GM08714 (cell line): Measurements from ENCODE around the gene TMEM208.

ENCODE experiments used
- H3K4me3 ChIP-seq: fragments of 200-500 bp; sonication (Bioruptor generic); 2 replicates; pipeline ENCODE4 v1.5.1; 2014; ENCODE audit warnings: mild to moderate bottlenecking, low read length, inconsistent platforms
- ZNF274 ChIP-seq: IDR thresholded peaks from 2 replicates; pipeline ENCODE4 v1.6.1; 2012; ENCODE audit warnings: mild to moderate bottlenecking, low read depth, low read length

TMEM208 gene

DNA sequence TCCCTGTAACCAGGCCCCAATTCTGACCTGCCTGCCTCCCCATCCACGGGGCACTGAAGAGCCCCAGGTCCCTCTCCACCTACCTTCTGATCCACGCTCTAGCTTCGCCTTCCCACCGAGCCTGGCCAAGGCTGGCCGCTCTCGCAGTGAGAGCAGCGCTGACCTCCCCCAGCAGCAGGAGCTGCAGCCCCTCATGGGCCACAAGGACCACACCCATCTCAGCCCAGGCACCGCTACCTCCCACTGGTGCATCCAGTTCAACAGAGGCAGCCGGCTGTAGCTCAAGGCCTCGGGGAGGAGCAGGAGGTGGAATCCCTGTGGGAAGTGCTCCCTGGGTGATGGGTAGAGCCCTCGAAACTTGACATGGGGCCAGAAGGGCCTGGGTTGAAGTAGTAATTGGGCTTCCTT is 44.0 kb downstream of the TMEM208 start:
- no peak for TF ChIP-seq ZNF274
- H3K4me3 ChIP-seq = no peak overlapping the region

DNA sequence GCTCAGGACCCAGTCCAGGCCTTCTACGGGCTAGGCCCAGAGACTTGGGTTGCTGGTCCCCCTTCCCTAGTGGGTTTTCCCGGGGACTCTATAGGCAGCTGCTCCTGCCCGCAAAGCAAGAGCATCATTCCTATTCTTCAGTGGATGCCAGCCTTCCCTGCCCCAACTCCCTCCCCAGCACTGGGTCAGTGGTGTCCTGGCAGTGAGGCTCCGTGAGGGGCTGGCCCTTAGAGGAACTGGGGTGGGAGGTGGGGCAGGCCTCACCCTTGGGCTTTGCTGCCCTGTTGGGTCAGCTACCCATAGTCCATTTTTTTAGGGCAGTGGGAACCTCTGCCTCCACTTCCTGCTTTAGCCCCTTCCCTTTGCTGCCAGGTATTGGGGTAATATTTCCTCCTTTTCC is 44.5 kb downstream of the TMEM208 start:
- no peak overlapping the region for H3K4me3 ChIP-seq
- no peak for TF ChIP-seq ZNF274

DNA sequence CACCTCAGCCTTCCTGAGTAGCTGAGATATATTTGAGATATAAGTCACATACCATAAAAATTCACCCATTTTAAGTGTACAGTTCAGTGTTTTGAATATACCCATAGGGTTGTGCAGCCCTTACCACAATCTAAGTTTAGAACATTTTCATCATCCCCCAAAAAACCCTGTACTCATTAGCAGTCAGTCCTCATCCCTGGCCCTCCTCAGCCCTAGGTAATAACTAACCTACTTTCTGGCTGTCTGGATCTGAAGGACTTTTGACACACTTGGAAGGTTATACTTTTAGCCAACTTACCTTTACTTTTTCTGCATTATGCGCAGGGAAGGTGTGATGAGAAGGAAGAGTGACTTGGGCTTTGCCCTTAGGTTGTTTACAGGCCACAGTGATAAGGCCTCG is 48.4 kb downstream of the TMEM208 start:
- TF ChIP-seq ZNF274 = no peak
- no peak overlapping the region for H3K4me3 ChIP-seq

DNA sequence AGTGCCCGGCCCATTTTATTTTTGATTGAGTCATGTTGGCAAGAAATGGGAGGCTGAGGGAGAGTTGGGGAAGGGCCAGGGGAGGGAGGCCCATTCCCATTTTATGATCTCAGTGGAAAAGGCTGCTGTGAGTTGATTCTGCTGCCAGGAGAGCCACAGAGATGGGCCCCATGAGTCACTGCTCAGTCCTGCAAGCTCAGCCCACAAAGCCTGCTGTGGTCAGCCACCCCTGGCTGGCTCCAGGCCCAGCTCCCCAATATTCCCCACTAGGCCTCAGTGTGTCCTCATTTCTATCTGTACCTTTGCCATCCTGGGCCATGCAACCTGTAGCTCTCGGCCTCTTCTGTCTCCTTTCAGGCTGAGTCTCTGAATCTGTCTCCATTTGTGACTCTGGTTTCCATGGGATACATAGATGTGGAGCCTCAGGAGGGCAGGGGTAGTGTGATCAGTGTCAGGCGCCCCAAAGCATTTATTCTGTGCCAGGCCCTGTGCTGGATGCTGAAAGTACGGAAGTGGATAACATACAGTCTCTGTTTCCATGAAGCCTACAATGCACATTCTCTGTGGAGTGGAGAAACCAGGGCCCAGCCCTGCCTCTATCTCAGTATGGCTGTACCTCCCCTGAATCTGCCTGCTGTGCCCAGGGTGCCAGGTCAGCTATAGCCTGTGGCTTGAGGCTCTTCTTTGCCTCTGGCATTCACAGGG is 50.5 kb downstream of the TMEM208 start:
- no peak for TF ChIP-seq ZNF274
- no peak overlapping the region for H3K4me3 ChIP-seq

DNA sequence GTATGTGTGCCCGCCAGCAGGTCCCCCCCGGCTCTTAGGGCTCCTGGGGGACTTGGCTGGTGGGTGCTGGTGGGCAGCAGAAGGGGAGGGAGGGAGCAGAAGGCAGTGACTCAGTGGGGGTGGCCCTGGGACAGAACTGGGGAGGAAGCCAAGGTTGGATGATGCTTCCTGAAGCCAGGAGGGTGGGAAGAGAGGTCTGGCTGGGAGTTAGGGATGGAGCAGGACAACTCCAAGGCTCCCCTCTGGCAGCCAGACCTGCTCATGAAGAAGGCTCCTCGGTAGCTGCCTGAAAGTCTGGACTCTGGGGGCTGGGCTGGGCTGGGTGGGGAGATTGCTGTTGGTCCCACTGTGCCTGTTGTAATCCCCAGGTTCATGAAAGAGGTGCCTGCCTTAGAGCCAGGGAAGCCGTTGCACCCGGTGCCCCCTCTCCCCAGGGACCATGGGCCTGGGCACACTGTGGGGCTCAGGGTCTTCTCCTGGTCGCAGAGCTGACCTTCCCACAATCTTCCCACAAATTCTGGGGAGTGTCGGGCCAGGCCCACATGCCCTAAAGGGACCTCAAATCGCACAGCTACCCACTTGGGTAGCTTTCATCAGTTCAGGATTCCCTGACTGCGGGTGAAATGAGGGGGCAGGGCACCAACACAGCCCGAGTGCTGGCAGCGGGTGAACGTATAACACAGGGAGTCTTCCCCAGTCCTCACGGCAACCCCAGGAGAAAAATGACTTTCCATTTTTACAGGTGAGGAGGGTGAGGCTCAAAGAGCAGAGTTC is 51.3 kb downstream of the TMEM208 start:
- no peak for TF ChIP-seq ZNF274

More for the DNA sequence above, 51.3 kb downstream of the TMEM208 start:
- peak overlapping the region; percentile 63; the same call in 1 of the 2 replicates for H3K4me3 ChIP-seq
